Right ventricle myocardium inferior (tissue), 1 donor: ENCODE data around the gene NSMCE4A. TPM values are rescaled to one million over a fixed set of nuclear protein-coding genes. Genes with fewer than 3 reads are reported as not detected.
"Not testable (repeated sequence)": the region's sequence is repeated elsewhere in the genome, so short reads cannot be mapped to it uniquely, and the experiment has no call there.

Experiments used
- ATAC-seq: fragments of 200-7000 bp; cut with Tn5 transposase; one replicate; pipeline ENCODE4 v1.9.1; 2020; ENCODE audit warnings: mild to moderate bottlenecking, moderate library complexity
- DNase-seq: peaks from one replicate; pipeline ENCODE4 v3.0.0; 2021; ENCODE audit errors: missing footprints
- intact Hi-C: fragments of 100-400 bp; cut with DNase I; formaldehyde crosslinking; loops from one replicate; pipeline ENCODE4 v1.11.0; 2022
- total RNA-seq: library from RNA; stranded (reverse); fragmentation: NEBNext Ultra II Directional; extraction: Animal tissue kit (Norgen Biotek cat#: 25700); gene quantifications from one replicate; pipeline ENCODE4 v1.2.1, GENCODE V29; 2021
- donor health status: DM: no; HTN: yes; CAD: no; lungs with severe emphysema.

The NSMCE4A gene
- total RNA-seq, 1 donor from 2014 or later, result 26.6 TPM

GRCh38 chr10:121994429-121994941 is 19.5 kb upstream of the NSMCE4A start:
- DNase-seq (no peak), ATAC-seq (peak; percentile 79)
- intact Hi-C loops, result loop anchor here (2.0 to 10.0 kb wide), 3 partner anchors 50 to 144 kb away; no protein-coding TSS in a partner anchor

GRCh38 chr10:121991727-121992126 is 16.7 kb upstream of the NSMCE4A start:
- DNase-seq, ATAC-seq: not testable (repeated sequence)
- intact Hi-C loops, result loop anchor here (10.0 kb wide), 1 partner anchor 123 kb away; no protein-coding TSS in a partner anchor

GRCh38 chr10:121990015-121990677 is 15.1 kb upstream of the NSMCE4A start:
- DNase-seq (no peak), ATAC-seq (no peak)
- intact Hi-C loops, result loop anchor here (10.0 kb wide), 1 partner anchor 125 kb away; no protein-coding TSS in a partner anchor

GRCh38 chr10:121988361-121989324 is 13.6 kb upstream of the NSMCE4A start, which contains the start of gene TACC2:
TACC2 (plus strand) TSS chr10:121989163; CDS start chr10:122021982, 32,819 bp downstream.
- intact Hi-C loops, result no loop called here
- no peak for ATAC-seq
- no peak for DNase-seq

GRCh38 chr10:121984463-121984862 is 9.4 kb upstream of the NSMCE4A start:
- DNase-seq (no peak), ATAC-seq (no peak)
- intact Hi-C loops, result no loop called here

GRCh38 chr10:121983852-121984251 is 8.8 kb upstream of the NSMCE4A start:
- DNase-seq (no peak), ATAC-seq (no peak)
- intact Hi-C loops, result no loop called here

GRCh38 chr10:121981346-121981745 is 6.3 kb upstream of the NSMCE4A start:
- no peak for ATAC-seq
- intact Hi-C loops, result no loop called here
- DNase-seq, result no peak

GRCh38 chr10:121978511-121978910 is 3.5 kb upstream of the NSMCE4A start:
- intact Hi-C loops, result no loop called here
- no peak for ATAC-seq
- no peak for DNase-seq

GRCh38 chr10:121976607-121977006 is 1.6 kb upstream of the NSMCE4A start:
- no peak for DNase-seq
- ATAC-seq, result no peak
- intact Hi-C loops, result no loop called here

GRCh38 chr10:121975295-121976086 is 474 bp upstream of the NSMCE4A start:
- ATAC-seq (peak; percentile 20), DNase-seq (no peak)
- intact Hi-C loops, result loop anchor here (2.0 kb wide), 1 partner anchor 47 kb away; the partner anchor contains the start of gene ATE1

- intact Hi-C loops, result loop anchor here (2.0 kb wide), 1 partner anchor 45 kb away; the partner anchor contains the start of gene ATE1
- DNase-seq, result no peak
- ATAC-seq, result no peak
These were observed 940 bp downstream of the NSMCE4A start for GRCh38 chr10:121974019-121974534.

GRCh38 chr10:121969086-121969485 is 5.9 kb downstream of the NSMCE4A start:
- DNase-seq, ATAC-seq, intact Hi-C loops: not testable (repeated sequence)

GRCh38 chr10:121965996-121966395 is 9.0 kb downstream of the NSMCE4A start:
- no peak for ATAC-seq
- DNase-seq, result no peak
- intact Hi-C loops, result no loop called here

GRCh38 chr10:121961456-121961855 is 13.6 kb downstream of the NSMCE4A start:
- ATAC-seq (no peak), DNase-seq (no peak)
- intact Hi-C loops, result no loop called here

GRCh38 chr10:121959671-121960070 is 15.3 kb downstream of the NSMCE4A start:
- no peak for ATAC-seq
- no peak for DNase-seq
- intact Hi-C loops, result no loop called here

GRCh38 chr10:121956111-121957061 is 18.6 kb downstream of the NSMCE4A start:
- no peak for DNase-seq

GRCh38 chr10:121952226-121952625 is 22.8 kb downstream of the NSMCE4A start:
- intact Hi-C loops, result no loop called here
- no peak for DNase-seq
- no peak for ATAC-seq

More at GRCh38 chr10:121956111-121957061, 18.6 kb downstream of the NSMCE4A start:
- no peak for ATAC-seq
- intact Hi-C loops, result no loop called here
